Measurements from ENCODE around the gene GTF2A1L. TPM values are rescaled to one million over a fixed set of nuclear protein-coding genes. Genes with fewer than 3 reads are reported as not detected.

GTF2A1L gene
- total and polyA plus RNA-seq, 2 donors = 4.0 to 24.5 TPM

DNA sequence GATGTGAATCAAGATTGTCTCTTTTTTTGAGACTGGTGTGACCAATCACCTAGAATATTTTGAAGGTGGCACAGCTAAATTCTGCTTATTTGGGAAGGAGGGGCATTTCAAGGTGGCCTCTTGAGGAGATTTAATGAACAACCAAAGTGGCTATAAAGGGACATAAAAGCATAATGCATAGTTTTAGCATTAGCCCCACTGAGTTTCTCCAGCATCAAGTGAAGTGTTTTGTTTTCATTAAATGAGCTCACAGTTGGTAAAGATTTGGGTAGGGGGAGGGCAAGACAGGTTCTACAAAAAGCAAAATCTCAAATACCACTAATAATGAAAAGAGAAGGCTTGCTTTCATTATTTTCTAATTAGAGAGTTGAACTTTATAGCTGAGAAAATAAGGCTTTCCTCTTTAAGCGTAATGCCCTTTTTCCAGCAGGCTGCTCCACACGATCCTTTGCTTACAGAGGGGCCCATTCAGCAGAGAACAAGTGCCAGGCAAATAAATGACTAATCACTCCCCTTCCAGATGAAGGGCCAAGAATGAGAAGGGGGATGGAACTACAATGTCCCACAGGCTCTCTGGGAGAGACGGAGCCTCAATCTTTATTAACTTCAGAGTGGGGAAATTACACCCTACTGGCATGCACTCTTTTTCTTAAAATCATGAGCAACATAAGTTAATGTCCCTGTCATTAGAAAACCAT is 102.0 kb downstream of the GTF2A1L start:
- H3K4me1 ChIP-seq (ENCODE audit: insufficient read depth) = no peaks in the 10 kb centered on the region
- no peak overlapping the region for H3K4me3 ChIP-seq (ENCODE audit: low read depth, low read length)
- no peak overlapping the region for H3K27ac ChIP-seq (ENCODE audit: low read depth)
- 70% methylated on average over 3 of the region's 3 CpGs for WGBS
- no peak for DNase-seq (ENCODE audit: extremely low spot score)
- H3K36me3 ChIP-seq (ENCODE audit: insufficient read depth) = no peaks in the 10 kb centered on the region

DNA sequence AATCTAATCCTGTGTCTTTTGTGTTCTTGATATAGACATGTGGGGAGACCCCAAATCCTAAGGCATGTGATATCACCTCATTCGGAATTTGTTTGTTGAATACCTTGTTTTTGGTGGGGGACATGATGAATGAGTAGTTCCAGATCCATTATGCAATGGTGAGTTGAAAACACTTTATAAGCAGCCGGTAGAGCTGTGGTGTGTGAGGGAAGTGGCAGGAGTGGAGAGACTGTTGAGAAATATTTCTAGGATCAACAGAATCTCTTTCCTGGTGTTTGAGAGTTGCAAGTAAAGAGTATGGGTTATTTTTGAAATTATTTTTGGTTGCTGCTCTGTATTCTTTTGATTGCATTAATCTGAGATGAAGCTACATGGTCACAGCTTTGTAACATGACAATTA is 103.5 kb downstream of the GTF2A1L start:
- Histone ChIP-seq H3K4me3 (ENCODE audit: low read depth, low read length) (no peak overlapping the region), H3K4me1 (ENCODE audit: insufficient read depth) (no peaks in the 10 kb centered on the region), H3K27ac (ENCODE audit: low read depth) (no peak overlapping the region), H3K36me3 (ENCODE audit: insufficient read depth) (no peaks in the 10 kb centered on the region)
- no peak for DNase-seq (ENCODE audit: extremely low spot score)
- WGBS = 88% methylated on average over 2 of the region's 2 CpGs

DNA sequence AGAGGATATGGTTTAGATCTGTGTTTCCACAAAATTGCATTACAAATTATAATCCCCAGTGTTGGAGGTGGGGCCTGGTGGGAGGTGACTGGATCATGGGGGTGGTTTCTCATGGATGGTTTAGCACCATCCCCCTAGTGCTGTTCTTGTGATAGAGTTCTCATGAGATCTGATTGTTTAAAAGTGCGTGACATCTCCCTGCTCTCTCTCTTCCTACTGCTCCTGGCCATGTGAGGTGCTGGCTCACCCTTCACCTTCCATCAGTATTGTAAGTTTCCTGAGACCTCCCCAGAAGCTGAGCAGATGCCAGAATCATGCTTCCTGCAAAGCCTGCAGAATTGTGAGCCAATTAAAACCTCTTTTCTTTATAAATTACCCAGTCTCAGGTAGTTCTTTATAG is 104.7 kb downstream of the GTF2A1L start:
- Histone ChIP-seq H3K4me1 (ENCODE audit: insufficient read depth) (no peaks in the 10 kb centered on the region), H3K4me3 (ENCODE audit: low read depth, low read length) (no peak overlapping the region), H3K27ac (ENCODE audit: low read depth) (no peak overlapping the region), H3K36me3 (ENCODE audit: insufficient read depth) (no peaks in the 10 kb centered on the region)
- DNase-seq (ENCODE audit: extremely low spot score) = no peak
- 94% methylated on average over 1 of the region's 1 CpG for WGBS

DNA sequence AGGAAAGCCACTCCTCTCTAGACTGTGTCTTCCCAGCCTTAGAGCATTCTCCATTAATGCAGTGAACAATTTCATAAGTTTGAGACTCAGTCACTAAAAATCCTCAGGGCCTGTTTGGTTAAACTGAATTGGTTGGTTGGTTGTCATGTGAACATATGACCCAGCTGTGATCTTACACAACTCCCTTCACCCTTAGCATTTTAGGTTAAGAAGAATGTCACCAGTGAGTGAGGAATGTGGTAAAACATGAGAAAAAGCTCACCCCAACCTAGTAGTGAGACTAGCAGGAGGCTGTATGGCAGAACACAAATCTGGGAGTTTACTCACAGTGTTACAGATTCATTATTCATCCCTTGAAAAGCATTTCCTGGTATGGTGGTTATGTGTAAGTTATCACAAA is 105.5 kb downstream of the GTF2A1L start:
- H3K27ac ChIP-seq (ENCODE audit: low read depth) = no peak overlapping the region
- no peak for DNase-seq (ENCODE audit: extremely low spot score)
- H3K36me3 ChIP-seq (ENCODE audit: insufficient read depth) = no peaks in the 10 kb centered on the region
- no peak overlapping the region for H3K4me3 ChIP-seq (ENCODE audit: low read depth, low read length)
- H3K4me1 ChIP-seq (ENCODE audit: insufficient read depth) = no peaks in the 10 kb centered on the region

DNA sequence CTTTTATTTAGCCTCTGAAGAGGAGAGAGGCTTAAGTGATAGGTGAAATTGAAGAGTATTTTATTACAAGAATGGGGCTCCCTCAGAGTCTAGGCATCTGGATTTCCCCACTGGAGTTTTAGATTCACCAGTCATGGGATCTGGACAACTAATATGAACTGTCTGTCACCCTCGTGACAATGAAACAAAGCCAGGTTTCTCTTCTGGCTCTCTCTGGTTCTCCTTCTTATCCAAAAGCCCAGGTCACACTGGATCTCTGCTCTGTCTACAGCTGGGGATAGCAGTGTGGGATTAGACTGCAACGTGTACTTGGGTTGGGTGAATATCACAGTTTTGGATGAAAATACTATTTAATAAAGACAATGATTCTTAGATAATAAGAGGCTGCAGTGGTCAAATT is 106.6 kb downstream of the GTF2A1L start:
- Histone ChIP-seq H3K4me3 (ENCODE audit: low read depth, low read length) (no peak overlapping the region), H3K4me1 (ENCODE audit: insufficient read depth) (no peaks in the 10 kb centered on the region), H3K36me3 (ENCODE audit: insufficient read depth) (no peaks in the 10 kb centered on the region), H3K27ac (ENCODE audit: low read depth) (no peak overlapping the region)
- 82% methylated on average over 2 of the region's 2 CpGs for WGBS
- DNase-seq (ENCODE audit: extremely low spot score) = no peak

DNA sequence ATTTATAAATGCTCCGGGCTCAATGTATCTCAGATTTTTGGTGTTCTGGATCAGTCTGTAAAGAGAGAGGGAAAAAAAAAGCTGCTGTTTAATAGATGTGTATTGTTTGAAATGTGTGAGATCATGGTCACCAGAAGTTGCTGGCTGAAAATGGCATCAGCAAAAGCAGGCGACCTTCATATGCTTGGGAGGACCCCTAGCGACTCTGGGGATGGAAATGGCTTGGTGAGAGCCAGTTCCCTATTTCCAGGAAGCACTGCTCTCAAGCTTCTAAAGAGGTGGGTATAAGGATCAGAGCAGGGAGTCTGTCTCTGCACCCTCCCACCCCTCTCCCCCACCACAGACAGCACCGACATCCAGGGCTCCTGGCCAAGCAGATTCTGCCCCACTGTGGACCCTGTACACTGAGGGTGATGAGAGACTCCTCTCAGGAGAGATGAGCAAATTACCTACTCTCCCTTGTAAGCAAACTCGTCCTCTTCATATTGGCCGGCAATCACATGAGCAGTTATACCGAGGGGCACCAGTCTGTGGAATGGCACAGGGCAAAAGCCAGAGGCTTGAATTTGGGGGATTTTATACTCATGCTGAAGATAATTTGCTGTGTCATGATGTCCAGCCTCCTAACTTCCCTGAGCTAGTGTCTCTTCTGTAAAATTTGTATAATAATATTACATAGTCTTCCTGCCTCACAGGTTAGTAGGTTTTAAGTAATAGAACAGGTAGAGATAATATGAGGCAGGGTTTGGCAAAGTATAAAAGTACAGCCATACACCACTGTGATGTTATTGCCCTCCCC is 108.2 kb downstream of the GTF2A1L start:
- no peaks in the 10 kb centered on the region for H3K36me3 ChIP-seq (ENCODE audit: insufficient read depth)
- H3K4me3 ChIP-seq (ENCODE audit: low read depth, low read length) = no peak overlapping the region
- no peak overlapping the region for H3K27ac ChIP-seq (ENCODE audit: low read depth)
- H3K4me1 ChIP-seq (ENCODE audit: insufficient read depth) = no peaks in the 10 kb centered on the region
- 75% methylated on average over 7 of the region's 7 CpGs for whole genome bisulfite sequencing
- no peak for DNase-seq (ENCODE audit: extremely low spot score)

DNA sequence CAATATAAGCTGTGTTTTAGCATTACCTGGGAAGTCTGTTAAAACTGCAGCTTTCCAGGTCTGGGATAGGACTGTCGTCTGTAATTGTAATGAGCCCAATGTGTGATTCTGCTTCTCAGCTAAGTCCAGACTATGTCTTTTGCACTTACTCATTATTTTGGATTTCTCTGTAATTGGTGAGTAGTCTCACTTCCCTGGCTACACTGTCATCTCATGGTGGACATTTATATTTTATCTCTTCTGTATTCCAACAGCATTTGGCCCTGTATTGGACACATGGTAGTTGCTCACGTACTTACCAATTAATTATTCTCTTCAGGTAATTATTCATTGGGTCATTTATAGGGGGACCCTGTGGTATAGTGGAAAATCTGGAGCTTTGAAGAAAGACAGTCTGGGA is 109.9 kb downstream of the GTF2A1L start:
- no peak overlapping the region for H3K27ac ChIP-seq (ENCODE audit: low read depth)
- WGBS = 87% methylated on average over 2 of the region's 2 CpGs
- DNase-seq (ENCODE audit: extremely low spot score) = no peak
- no peaks in the 10 kb centered on the region for H3K36me3 ChIP-seq (ENCODE audit: insufficient read depth)
- no peaks in the 10 kb centered on the region for H3K4me1 ChIP-seq (ENCODE audit: insufficient read depth)
- no peak overlapping the region for H3K4me3 ChIP-seq (ENCODE audit: low read depth, low read length)

DNA sequence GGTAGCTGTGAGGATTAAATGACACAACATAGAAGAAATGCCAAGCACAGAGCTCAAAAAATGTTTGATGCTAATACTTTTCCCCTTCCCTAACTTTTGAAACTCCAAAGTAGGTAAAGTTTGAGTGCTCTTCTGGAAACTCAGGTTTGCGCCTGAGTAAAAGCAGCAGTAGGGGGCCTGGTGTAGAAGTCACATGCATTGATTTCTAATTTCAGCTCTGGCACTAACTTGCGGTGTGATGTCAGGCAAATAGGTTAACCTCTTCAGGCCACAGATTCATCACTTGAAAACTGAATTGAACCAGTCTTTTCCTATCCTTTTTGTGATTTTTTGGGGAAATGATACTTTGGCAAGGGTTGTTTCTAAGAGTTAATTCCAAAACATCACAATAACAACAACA is 110.6 kb downstream of the GTF2A1L start:
- WGBS = 80% methylated on average over 2 of the region's 2 CpGs
- Histone ChIP-seq H3K4me3 (ENCODE audit: low read depth, low read length) (no peak overlapping the region), H3K36me3 (ENCODE audit: insufficient read depth) (no peaks in the 10 kb centered on the region), H3K27ac (ENCODE audit: low read depth) (no peak overlapping the region), H3K4me1 (ENCODE audit: insufficient read depth) (no peaks in the 10 kb centered on the region)
- DNase-seq (ENCODE audit: extremely low spot score) = no peak

DNA sequence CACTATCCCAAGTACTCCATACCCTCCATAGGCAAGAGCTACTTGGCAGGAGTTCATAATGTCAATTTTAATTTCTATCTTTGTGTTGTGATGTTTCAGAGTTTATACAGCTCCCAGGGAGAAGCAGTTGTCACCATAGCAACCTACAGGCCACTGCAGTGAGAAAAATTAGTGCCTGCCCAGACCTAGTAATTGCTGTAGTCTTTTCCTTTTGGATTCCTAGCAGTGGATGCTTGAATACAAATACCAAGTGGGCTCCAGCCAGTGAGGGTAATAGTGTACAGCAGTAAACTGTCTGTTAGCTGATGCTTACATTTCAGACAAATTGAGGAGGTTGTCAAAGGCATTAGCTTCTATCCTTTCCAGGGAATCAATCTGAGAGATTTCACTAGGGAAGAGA is 111.2 kb downstream of the GTF2A1L start:
- no peak overlapping the region for H3K4me3 ChIP-seq (ENCODE audit: low read depth, low read length)
- H3K27ac ChIP-seq (ENCODE audit: low read depth) = no peak overlapping the region
- H3K4me1 ChIP-seq (ENCODE audit: insufficient read depth) = no peaks in the 10 kb centered on the region
- no peaks in the 10 kb centered on the region for H3K36me3 ChIP-seq (ENCODE audit: insufficient read depth)
- no peak for DNase-seq (ENCODE audit: extremely low spot score)

Small RNA genes within 50 kb of the gene (small RNA-seq; reads per million reads assigned to genes)
- not detected for gene TPT1P11

Other genes with a start within 250 kb of the GTF2A1L start
- gene PPP1R21, start 177.1 kb upstream of the GTF2A1L start, total RNA-seq = 57.0 TPM
- gene PPP1R21, start 177.1 kb upstream of the GTF2A1L start, polyA plus RNA-seq = 23.8 TPM
- gene STON1, start 87.7 kb upstream of the GTF2A1L start, total RNA-seq = 68.0 TPM
- 57.0 TPM for gene STON1, start 87.7 kb upstream of the GTF2A1L start, polyA plus RNA-seq
- gene LHCGR, start 137.9 kb downstream of the GTF2A1L start, total RNA-seq = 5.6 TPM
- gene LHCGR, start 137.9 kb downstream of the GTF2A1L start, polyA plus RNA-seq = 0.14 TPM

Measured in urinary bladder (tissue), 4 donors.